ENCODE results near the gene SPTBN4. TPM values are rescaled to one million over a fixed set of nuclear protein-coding genes. Genes with fewer than 3 reads are reported as not detected.
"Not testable (repeated sequence)": the region's sequence is repeated elsewhere in the genome, so short reads cannot be mapped to it uniquely, and the experiment has no call there.

Gene SPTBN4
- total RNA-seq, 3 donors from 2014 or later = 1.2 to 2.1 (median 1.8) TPM

GRCh38 chr19:40533508-40533907, 66.7 kb downstream of the SPTBN4 start:
- no peak overlapping the region for H3K4me3 Mint-ChIP-seq
- DNase-seq = no peak

DNA sequence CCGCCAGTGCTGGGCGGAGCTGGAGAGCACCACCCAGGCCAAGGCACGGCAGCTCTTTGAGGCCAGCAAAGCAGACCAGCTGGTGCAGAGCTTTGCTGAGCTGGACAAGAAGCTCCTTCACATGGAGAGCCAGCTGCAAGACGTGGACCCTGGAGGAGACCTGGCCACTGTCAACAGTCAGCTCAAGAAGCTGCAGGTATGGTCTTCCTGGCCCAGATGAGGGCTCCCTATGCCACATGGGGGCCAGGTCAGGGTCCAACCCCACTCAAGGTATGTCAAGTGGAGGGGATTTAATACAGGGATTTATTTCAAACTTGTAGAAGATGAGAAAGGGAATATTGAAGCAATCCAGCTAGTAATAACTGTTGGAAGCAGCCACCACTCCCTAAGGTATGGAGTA, 67.3 kb downstream of the SPTBN4 start:
- Mint-ChIP-seq H3K9me3 (no peaks in the 10 kb centered on the region), H3K4me1 (ENCODE audit: low read depth) (peaks cover 11% of the 10 kb centered on the region), H3K36me3 (ENCODE audit: insufficient read depth) (no peaks in the 10 kb centered on the region), H3K27me3 (ENCODE audit: low read depth) (peaks cover 18% of the 10 kb centered on the region), H3K4me3 (no peak overlapping the region)
- no peak for ATAC-seq
- DNase-seq = no peak

More at GRCh38 chr19:40533508-40533907, 66.7 kb downstream of the SPTBN4 start:
- Mint-ChIP-seq H3K4me1 (ENCODE audit: low read depth) (peaks cover 11% of the 10 kb centered on the region), H3K36me3 (ENCODE audit: insufficient read depth) (no peaks in the 10 kb centered on the region), H3K9me3 (no peaks in the 10 kb centered on the region), H3K27me3 (ENCODE audit: low read depth) (peaks cover 18% of the 10 kb centered on the region)
- no peak for ATAC-seq

GRCh38 chr19:40539070-40539469, 72.3 kb downstream of the SPTBN4 start:
- Mint-ChIP-seq H3K9me3 (no peaks in the 10 kb centered on the region), H3K4me1 (ENCODE audit: low read depth) (no peaks in the 10 kb centered on the region), H3K4me3 (no peak overlapping the region), H3K36me3 (ENCODE audit: insufficient read depth) (no peaks in the 10 kb centered on the region), H3K27me3 (ENCODE audit: low read depth) (peaks cover 3% of the 10 kb centered on the region)
- DNase-seq (no peak), ATAC-seq (no peak)

DNA sequence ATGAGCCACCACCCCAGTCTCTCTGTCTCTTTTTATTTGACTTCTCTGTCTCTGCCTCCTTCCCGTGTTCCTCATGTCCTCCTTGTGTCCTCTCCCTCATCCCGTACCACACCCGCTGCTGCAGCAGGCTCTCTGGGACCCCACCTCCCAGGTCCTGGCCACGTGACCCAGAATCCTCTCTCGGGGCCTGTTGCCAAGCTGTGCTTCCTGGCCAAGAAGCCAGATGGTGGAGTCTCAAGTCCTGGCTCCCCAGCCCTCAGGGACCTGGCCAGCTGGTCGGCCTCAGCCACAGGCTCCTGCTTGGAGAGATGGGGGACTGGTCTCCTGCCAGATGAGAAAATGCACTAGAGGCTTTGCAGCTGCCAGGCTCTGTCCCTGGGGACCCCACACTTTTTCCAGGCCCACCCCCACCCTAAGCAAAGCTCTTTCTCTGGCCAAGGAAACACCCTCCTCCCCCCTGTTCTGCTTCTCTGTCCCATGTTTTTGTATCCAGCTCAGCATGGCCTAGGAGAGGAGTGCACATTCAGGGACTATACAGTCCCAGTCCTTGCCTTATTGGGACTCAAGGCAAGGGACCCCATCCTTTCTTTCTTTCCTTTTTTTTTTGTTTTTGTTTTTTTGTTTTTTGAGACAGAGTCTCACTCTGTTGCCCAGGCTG, 75.5 kb downstream of the SPTBN4 start:
- ATAC-seq (no peak), DNase-seq (no peak)
- Mint-ChIP-seq H3K27me3 (ENCODE audit: low read depth) (peaks cover 3% of the 10 kb centered on the region), H3K36me3 (ENCODE audit: insufficient read depth) (no peaks in the 10 kb centered on the region), H3K9me3 (no peaks in the 10 kb centered on the region), H3K4me3 (no peak overlapping the region), H3K4me1 (ENCODE audit: low read depth) (no peaks in the 10 kb centered on the region)

DNA sequence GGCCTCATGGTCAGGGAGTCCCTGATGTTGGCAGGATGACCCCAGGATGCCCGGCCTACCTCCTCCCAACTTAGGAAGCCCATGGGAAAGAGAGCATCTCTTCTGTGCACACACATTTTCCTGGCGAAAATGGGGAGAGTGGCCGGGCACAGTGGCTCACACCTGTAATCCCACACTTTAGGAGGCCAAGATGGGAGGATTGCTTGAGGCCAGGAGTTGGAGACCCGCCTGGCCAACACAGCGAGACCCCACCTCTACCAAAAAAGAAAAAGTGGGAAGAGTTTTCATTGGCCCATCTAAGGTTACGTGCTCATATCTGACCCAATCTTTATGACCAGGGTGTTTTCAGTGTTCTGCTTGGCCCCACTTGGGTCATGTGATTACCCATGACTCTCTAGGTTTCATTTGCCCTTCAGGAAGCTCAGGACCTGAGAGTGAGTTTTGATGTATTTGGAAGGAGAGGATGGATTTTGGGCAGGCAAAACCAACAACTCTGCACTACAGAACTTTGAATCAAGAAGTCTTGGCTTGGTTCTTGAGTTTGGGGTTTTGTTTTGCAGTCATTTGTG, 76.3 kb downstream of the SPTBN4 start:
- peaks cover 3% of the 10 kb centered on the region for H3K27me3 Mint-ChIP-seq (ENCODE audit: low read depth)
- no peaks in the 10 kb centered on the region for H3K4me1 Mint-ChIP-seq (ENCODE audit: low read depth)

DNA sequence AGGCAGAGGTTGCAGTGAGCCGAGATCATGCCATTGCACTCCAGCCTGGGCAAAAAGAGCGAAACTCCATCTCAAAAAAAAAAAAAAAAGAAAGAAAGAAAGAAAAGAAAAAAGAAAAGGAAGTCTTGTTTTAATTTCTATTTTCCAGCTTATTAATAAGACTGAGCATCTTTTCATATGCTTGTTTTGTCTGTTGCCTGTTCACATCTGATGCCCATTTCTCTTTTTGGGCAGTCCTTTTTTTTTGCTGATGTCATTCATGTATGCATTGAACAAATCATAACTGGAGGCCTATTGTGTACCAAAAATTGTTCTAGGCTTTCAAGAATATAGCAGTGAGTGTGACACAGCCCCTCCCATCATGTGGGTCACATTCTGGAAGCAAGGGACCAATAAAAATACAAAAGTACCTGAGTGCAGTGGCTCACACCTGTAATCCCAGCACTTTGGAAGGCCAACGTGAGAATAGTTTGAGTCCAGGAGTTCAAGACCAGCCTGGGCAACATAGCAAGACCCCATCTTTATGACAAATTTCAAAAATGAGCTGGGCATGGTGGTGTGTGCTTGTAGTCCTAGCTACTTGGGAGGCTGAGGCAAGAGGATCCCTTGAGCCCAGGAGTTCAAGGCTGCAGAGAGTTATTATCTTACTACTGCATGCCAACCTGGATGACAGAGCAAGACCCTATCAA, 79.5 kb downstream of the SPTBN4 start:
- not testable (repeated sequence) for ATAC-seq; H3K9me3 Mint-ChIP-seq; H3K4me3 Mint-ChIP-seq; H3K36me3 Mint-ChIP-seq (ENCODE audit: insufficient read depth); DNase-seq; H3K4me1 Mint-ChIP-seq (ENCODE audit: low read depth)
- H3K27me3 Mint-ChIP-seq (ENCODE audit: low read depth) = peaks cover 29% of the 10 kb centered on the region

More for the DNA sequence above, 76.3 kb downstream of the SPTBN4 start:
- DNase-seq (no peak), ATAC-seq (no peak)
- Mint-ChIP-seq H3K4me3 (no peak overlapping the region), H3K36me3 (ENCODE audit: insufficient read depth) (no peaks in the 10 kb centered on the region), H3K9me3 (no peaks in the 10 kb centered on the region)

DNA sequence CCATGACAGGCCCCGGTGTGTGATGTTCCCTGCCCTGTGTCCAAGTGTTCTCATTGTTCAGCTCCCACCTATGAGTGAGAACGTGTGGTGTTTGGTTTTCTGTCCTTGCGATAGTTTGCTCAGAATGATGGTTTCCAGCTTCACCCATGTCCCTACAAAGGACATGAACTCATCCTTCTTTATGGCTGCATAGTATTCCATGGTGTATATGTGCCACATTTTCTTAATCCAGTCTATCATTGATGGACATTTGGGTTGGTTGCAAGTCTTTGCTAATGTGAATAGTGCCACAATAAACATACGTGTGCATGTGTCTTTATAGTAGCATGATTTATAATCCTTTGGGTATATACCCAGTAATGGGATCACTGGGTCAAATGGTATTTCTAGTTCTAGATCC, 80.4 kb downstream of the SPTBN4 start:
- not testable (repeated sequence) for DNase-seq; H3K9me3 Mint-ChIP-seq; H3K4me1 Mint-ChIP-seq (ENCODE audit: low read depth); H3K36me3 Mint-ChIP-seq (ENCODE audit: insufficient read depth); H3K4me3 Mint-ChIP-seq; ATAC-seq
- peaks cover 36% of the 10 kb centered on the region for H3K27me3 Mint-ChIP-seq (ENCODE audit: low read depth)

DNA sequence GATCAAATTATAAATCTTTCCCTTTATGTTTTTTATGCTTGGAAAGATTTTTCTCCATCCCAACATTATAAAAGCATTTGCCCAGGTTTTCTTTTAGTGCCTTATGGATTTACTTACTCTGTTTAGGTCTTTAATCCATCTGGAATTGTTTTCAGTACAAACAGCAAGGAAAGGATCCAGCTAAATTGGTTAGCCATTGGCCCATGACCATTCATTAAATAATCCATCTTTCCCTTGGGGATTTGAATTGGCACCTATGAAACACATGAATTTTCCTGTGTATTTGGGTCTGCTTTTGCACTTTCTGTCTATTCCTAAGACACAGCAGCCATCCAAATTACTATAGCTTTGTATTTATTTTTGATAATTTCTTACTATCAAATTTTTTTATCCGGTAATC, 81.0 kb downstream of the SPTBN4 start:
- Mint-ChIP-seq H3K27me3 (ENCODE audit: low read depth) (peaks cover 41% of the 10 kb centered on the region), H3K4me3 (no peak overlapping the region), H3K36me3 (ENCODE audit: insufficient read depth) (no peaks in the 10 kb centered on the region), H3K4me1 (ENCODE audit: low read depth) (peaks cover 10% of the 10 kb centered on the region), H3K9me3 (no peaks in the 10 kb centered on the region)
- ATAC-seq (no peak), DNase-seq (no peak)

GRCh38 chr19:40549007-40549708, 82.4 kb downstream of the SPTBN4 start:
- Mint-ChIP-seq H3K27me3 (ENCODE audit: low read depth) (peaks cover 52% of the 10 kb centered on the region), H3K4me3 (no peak overlapping the region), H3K9me3 (no peaks in the 10 kb centered on the region), H3K36me3 (ENCODE audit: insufficient read depth) (no peaks in the 10 kb centered on the region), H3K4me1 (ENCODE audit: low read depth) (peaks cover 10% of the 10 kb centered on the region)
- DNase-seq (peak; percentile 69), ATAC-seq (peak; percentile 99)

DNA sequence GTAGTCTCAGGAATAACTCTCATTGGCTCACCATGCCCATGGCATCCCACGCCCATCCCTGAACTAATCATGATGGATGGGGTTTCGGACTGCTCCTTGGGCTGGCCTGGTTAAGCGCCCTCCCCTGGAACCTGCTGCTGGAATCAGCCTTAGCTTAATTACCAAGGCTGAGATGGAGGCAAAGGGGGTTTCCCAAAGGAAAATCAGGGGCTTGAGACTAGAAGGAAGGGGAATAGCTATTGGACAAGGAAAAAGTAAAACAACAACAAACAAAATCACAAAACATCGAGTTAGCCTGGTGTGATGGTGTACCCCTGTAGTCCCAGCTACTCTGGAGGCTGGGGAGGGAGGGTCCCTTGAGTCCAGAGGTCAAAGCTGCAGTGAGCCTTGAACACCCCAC, 84.2 kb downstream of the SPTBN4 start:
- Mint-ChIP-seq H3K9me3 (no peaks in the 10 kb centered on the region), H3K27me3 (ENCODE audit: low read depth) (peaks cover 64% of the 10 kb centered on the region), H3K4me3 (no peak overlapping the region), H3K4me1 (ENCODE audit: low read depth) (peaks cover 10% of the 10 kb centered on the region), H3K36me3 (ENCODE audit: insufficient read depth) (no peaks in the 10 kb centered on the region)
- DNase-seq (no peak), ATAC-seq (no peak)

DNA sequence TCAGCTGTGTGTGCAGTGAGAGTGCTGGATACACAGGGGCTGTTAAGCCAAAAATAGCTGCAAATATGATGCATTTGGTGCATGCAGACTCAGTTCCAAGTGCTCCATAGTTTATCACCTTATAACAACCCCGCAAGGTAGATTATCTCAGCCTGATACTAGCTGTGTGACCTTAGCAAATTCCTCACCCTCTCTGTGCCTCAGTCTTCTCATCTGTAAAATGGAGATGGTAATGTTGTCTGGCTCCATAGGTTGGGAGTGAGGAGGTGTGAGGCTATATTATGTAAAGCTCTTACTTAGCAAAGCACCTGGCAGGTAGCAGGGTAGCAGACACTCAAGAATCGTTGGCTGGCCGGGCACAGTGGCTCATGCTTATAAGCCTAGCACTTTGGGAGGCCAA, 86.0 kb downstream of the SPTBN4 start:
- no peaks in the 10 kb centered on the region for H3K36me3 Mint-ChIP-seq (ENCODE audit: insufficient read depth)
- H3K4me3 Mint-ChIP-seq = no peak overlapping the region
- DNase-seq (no peak), ATAC-seq (no peak)
- peaks cover 72% of the 10 kb centered on the region for H3K27me3 Mint-ChIP-seq (ENCODE audit: low read depth)
- peaks cover 10% of the 10 kb centered on the region for H3K4me1 Mint-ChIP-seq (ENCODE audit: low read depth)
- no peaks in the 10 kb centered on the region for H3K9me3 Mint-ChIP-seq

DNA sequence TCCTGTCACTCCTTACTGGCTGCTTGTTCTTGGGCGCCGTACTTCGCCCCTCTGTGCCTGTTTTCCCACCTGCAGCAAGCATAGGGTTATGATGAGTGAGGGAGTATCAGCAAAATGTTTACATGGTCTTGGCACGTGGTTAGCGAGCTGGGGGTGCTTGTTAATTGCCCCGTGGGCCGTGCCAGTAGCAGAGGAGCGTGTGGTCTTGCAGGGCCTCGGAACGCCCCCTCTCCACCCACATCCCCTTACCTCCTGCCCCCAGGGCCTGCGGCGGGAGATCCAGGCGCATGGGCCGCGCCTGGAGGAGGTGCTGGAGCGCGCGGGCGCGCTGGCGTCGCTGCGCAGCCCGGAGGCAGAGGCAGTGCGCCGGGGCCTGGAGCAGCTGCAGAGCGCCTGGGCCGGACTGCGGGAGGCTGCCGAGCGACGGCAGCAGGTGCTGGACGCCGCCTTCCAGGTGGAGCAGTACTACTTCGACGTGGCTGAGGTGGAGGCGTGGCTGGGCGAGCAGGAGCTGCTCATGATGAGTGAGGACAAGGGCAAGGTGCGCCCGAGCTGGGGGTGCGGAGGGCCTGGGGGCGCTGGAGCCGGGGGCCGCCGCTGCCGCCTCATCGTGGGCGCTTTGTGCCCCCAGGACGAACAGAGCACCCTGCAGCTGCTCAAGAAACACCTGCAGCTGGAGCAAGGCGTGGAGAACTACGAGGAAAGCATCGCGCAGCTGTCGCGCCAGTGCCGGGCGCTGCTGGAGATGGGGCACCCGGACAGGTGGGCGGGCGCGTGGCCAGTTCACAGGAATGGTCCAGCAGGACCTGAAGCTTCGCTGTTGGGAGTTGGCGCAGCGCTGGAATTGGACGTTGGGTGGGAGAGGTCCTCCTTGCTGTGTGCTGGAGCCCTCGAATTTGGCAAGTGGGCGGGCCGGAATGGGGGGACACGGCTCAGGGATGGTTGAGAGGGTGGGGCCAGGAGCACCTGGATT, 87.4 kb downstream of the SPTBN4 start:
- DNase-seq (no peak), ATAC-seq (no peak)
- H3K4me3 Mint-ChIP-seq = no peak overlapping the region
- H3K9me3 Mint-ChIP-seq = no peaks in the 10 kb centered on the region
- peaks cover 4% of the 10 kb centered on the region for H3K4me1 Mint-ChIP-seq (ENCODE audit: low read depth)
- peaks cover 65% of the 10 kb centered on the region for H3K27me3 Mint-ChIP-seq (ENCODE audit: low read depth)
- H3K36me3 Mint-ChIP-seq (ENCODE audit: insufficient read depth) = no peaks in the 10 kb centered on the region

DNA sequence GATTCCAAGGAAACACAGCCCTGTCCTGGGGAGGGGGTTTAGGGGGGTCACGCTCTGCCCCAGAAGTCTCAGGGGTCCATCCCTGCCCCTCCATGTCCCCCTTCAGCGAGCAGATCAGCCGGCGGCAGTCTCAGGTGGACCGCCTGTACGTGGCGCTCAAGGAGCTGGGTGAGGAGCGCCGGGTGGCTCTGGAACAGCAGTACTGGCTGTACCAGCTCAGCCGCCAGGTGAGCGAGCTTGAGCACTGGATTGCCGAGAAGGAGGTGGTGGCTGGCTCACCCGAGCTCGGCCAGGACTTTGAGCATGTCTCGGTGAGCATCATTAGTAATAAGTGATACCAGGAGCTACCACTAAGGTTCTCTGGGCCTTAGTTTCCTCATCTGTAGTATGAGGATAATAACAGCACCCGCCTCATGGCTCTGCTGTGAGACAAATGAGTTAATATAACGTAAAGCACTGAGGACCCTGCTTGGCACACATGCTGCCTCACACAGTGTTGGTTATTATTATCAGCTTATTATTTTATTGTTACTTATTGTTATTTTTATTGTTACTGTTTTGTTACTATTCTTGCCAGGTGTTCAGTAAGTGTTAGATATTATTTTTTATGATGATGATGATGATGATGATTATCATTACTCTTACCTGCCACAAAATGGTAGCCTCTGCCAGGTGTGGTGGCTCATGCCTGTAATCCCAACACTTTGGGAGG, 89.3 kb downstream of the SPTBN4 start:
- H3K9me3 Mint-ChIP-seq = no peaks in the 10 kb centered on the region
- DNase-seq (no peak), ATAC-seq (no peak)
- no peaks in the 10 kb centered on the region for H3K4me1 Mint-ChIP-seq (ENCODE audit: low read depth)
- peaks cover 57% of the 10 kb centered on the region for H3K27me3 Mint-ChIP-seq (ENCODE audit: low read depth)
- no peaks in the 10 kb centered on the region for H3K36me3 Mint-ChIP-seq (ENCODE audit: insufficient read depth)
- H3K4me3 Mint-ChIP-seq = no peak overlapping the region
